ENCODE measurements around the gene MRPL41.
"Not testable (repeated sequence)": the region's sequence is repeated elsewhere in the genome, so short reads cannot be mapped to it uniquely, and the experiment has no call there.

The MRPL41 gene

DNA sequence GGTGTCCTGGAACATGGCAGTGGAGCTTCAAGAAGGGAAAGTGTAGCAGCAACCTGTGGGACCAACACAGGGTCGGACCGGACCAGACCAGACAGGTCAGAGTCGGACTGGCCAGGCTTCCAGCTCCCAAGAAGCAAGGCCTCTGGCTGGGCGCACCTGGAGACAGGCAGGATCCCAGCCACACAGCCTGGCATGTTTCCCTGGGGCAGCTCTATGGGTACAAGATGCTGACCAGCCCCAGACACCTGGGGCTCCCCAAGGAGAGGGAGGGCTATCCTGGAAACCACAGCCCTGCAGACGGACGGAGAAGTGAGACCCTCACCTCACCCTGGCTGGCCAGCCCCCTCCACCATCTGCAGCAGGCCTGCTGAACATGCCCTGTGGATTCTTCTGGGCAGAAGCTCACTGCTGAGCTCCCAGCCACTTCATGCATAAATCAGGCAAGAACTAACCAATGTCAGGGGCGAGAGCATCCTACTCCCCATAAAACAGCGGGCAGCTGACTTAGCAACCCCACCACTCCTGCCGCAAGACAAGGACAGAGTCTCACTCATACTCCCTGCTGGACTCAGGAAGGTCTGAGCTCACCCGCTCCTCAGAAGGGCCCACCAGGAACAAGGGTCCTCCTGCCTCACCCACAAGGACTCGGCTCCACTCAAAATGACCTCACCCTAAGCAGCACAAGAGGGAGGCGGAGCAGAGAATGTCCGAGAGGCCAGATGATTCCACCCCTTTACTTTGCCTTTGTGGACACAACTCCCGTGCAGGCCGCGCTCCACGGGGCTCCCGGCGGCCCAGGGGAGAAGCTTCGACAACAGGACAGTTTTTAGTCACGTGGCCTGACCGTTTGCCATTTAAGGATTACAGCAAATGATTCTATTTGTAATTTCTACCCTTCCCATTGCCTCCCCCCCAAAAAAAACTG, 29.9 kb downstream of the MRPL41 start:
- in situ Hi-C loops (cut with HindIII; ENCODE audit: low sequenced_read_pairs), result loop anchor here (5.0 kb wide), 2 partner anchors 51 to 91 kb away; no protein-coding TSS in a partner anchor

DNA sequence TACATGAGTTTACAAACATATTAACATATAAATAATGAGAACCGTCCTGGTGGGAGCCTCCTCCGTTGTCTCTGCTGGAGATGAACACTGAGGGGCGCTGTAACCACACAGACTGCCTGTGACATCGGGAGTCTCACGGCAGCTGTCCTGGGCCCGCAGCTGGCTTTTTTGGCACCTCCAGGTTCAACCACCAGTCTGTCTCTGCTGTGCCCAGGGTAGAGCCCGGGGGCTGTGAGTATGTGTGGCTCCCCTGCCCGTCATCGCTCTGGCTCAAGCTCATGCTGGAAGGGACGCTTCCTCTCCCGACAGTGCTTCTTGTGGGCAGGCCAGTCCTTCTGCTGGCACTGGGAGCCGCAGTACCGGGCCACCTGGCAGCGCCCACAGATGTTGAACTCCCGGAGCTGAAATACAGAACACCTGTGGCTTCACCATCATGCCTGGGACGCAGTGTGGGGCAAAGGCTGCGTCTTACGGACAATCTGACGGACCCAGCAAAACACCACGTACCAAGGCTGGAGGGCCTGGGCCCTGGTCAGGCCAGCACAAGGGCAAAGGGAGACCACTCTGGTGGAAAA, 30.7 kb downstream of the MRPL41 start:
- in situ Hi-C loops (cut with HindIII; ENCODE audit: low sequenced_read_pairs), result loop anchor here (5.0 kb wide), 2 partner anchors 50 to 90 kb away; no protein-coding TSS in a partner anchor

DNA sequence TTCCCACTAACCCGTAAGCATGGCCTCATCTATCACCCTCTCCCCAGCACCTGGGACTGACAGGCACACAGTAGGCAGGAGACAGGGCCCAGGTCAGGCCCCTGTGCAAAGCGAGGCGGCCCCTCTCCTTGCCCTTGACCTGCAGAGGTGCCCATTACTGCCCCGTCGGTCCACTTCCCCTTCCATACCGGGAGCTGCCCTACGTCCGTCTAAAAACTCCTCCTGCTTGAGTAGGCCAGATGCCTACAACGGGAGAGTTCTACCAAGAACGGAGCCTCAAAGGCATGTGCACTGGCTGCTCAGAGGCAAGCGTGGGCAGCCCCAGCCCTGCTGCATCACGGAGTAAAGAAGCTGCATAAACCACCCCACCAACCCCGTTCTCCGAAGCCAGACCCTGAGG, 31.7 kb downstream of the MRPL41 start:
- in situ Hi-C loops (cut with HindIII; ENCODE audit: low sequenced_read_pairs), result loop anchor here (5.0 kb wide), 2 partner anchors 49 to 89 kb away; no protein-coding TSS in a partner anchor

DNA sequence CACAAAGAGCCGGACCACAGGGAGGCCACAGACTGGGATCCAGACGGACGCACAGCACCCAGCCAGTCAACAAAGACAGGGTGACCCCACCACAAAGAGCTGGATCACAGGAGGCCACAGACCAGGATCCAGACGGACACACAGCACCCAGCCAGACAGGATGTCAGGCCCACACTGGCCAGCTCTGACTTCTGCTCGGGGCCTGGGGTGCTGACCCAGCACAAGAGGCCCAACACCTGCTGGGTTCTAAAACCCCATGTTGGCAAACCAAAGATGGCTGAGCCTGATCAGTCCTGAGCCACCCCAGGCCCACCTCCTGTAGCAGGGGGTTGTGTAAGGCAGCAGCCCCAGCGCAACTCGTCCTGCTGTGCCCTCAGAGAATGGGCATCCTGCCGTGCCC, 32.3 kb downstream of the MRPL41 start:
- in situ Hi-C loops (cut with HindIII; ENCODE audit: low sequenced_read_pairs), result loop anchor here (5.0 kb wide), 2 partner anchors 48 to 88 kb away; no protein-coding TSS in a partner anchor

DNA sequence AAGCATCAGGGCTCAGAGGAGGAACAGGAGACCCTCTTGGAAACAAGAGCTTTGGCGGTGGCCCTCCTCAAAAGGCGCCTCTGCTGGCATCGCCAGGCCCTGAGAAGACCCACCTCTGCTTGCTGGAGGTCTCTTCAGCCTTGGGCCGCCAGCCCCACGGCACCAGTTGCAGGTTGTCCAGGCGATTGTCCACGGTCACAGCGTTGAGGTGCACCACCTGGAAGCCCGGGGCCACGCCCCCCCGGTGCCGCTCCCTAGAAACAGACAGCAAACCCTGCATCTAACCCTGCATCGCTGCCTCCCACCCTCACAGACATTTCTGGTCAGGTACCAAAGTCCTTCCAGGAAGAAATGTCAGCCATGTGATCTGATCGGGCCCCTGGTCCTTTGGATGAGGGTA, 35.2 kb downstream of the MRPL41 start:
- in situ Hi-C loops (cut with HindIII; ENCODE audit: low sequenced_read_pairs), result no loop called here

DNA sequence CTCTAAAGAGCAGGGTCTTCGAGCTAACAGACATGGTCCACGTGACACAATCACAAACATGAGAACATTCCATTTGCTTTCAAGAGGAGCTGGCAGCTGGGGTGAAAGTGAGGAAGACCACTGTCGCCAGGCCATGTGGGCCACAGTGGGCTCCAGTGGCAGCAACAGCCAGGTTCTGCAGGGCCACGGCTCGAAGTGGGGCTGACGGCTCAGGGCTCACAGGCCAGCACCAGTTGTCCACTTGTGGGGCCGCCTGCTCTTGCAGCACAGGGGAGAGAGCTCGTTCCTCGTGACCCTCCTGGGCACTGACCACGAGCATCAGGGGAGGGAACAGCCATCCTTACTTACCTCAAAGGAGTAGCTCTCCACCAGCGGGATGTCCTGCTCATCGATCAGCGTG, 36.6 kb downstream of the MRPL41 start:
- in situ Hi-C loops (cut with HindIII; ENCODE audit: low sequenced_read_pairs), result no loop called here

DNA sequence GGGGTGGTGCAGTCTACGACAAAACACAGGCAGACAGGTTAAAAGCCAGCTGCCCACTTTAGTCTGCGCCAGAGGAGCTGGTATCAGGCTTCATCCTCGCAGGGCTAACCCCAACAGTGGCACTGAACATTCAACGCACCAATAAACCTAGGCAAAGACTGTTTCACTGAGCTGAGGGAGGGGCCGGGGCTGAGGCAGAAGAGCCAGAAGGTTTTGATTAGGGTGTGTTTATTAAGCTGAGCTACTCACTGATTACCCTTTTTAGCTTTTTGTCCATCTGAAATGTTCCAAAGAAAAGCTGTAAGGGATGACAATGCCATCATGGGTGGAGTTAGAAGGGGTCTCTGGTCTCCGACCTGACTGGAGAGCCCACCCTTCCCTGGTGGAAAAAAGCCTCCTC, 37.2 kb downstream of the MRPL41 start:
- in situ Hi-C loops (cut with HindIII; ENCODE audit: low sequenced_read_pairs), result no loop called here

DNA sequence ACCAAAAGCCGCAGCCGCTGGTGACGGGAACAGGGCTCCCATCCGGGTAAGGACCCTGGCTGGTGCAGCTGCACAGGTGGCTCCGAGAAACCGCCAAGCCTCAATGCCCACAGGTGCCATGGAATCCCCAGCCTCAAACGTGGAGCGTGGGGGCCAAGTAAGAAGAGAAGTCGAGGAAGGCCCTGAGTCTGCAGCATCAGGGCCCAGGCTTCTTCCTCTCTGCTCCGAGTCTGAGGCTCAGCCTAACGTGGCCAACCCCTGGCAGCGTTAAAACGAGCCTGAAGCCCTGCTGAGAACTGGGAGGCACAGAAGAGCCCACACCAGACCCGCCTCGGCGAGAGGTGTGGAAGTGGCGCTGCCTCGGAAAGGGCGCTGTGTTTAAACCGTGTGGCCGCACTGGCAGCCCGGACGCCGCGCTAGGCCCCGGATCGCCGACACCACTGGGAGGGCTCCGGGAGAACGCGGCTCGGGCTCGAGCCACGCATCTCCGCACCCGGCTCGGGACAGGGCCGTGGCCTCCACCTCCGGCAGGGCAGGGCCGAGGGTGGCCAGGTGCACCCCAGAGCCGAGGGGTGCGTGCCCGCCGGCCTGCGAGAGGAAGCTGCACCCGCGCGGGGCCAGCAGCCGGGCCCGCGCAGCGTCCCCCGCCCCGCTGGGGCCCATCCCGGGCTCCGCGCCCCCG, 37.9 kb downstream of the MRPL41 start:
- in situ Hi-C loops (cut with HindIII; ENCODE audit: low sequenced_read_pairs), result no loop called here

DNA sequence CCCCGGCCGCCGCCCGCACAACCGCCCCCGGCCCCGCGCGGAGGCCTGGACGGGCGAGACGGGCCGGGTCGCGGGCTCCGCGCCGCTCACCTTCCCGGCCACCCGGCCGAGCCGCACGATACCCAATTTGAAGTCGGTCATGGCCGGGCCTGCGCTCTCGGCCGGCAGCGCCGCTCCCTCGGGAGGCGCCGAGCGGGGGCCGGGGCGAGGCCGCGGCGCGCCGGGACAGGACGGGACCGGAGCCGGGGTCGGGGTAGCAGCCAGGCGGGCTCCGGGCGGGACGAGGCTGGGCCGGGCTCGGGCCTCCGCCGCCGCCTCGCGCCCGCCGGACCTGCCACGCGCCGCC, 38.4 kb downstream of the MRPL41 start:
- in situ Hi-C loops (cut with HindIII; ENCODE audit: low sequenced_read_pairs), result no loop called here

DNA sequence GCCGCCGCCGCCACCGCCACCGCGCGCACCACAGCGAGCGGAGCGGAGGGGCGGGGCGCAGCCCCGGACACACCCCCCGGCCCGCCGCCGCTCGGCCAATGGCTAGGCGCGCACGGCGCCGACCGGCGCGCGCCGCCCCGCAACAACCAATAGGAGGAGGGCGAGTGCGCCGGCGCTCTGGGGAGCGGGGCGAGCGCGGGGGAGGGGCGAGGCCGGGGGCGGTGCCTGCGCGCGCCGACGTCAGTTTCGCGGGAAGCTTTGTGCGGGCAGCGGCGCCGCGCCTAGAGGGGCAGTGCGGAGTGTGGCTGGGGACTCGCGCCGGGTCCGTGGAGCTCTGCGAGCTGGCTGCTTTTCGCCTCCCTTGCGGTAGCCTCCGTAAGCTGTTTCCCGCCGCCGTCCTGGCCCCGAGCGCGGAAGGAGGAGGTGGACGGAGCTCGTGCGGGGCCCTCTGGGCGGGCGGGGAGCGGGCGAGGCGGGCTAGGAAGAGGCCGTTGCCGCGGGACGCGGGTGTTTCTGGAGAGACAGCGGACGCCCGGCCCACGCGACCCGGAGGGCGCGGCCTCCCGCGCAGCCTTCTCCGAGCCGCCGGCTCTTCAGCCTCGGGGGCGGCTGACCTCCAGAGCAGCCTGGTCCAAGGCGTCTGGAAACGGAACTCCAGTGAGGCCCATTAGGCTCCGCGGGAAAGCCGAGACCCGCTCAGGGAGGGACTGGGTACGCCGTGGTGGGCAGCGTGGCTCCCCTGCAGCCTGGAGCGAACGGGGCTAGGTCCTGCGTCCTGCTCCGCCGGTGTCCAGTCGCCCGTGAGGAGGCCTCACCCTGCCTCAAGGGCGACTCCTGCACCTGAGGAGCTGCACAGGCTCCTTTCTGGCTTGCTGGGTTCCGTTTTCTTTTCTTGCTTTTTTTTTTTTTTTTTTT, 39.0 kb downstream of the MRPL41 start, which contains the start of gene ZMYND19:
ZMYND19 (minus strand) TSS at position 44 of the 915 bp plus-strand sequence. CDS start 249 bp downstream, outside the sequence.
- in situ Hi-C loops (cut with HindIII; ENCODE audit: low sequenced_read_pairs), result no loop called here

DNA sequence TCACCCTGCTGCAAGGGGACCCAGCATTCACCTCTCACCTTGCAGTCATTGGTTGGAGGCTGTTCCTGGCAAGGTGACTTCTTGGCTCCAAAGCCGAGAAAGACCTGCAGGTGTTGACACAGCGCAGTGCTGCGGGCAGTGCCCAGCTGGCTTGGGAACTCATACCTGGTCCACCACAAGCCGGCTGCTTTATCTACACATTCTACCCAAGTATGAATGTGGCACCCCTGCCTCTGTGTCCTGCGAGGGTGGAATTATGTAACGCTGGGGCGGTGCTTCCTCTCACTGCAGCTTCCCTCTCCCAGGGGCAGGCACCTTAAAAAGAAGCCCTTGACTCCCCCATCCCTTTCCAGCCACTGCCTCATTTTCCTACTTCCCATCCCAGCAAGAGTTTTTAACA, 41.1 kb downstream of the MRPL41 start:
- in situ Hi-C loops (cut with HindIII; ENCODE audit: low sequenced_read_pairs), result no loop called here

DNA sequence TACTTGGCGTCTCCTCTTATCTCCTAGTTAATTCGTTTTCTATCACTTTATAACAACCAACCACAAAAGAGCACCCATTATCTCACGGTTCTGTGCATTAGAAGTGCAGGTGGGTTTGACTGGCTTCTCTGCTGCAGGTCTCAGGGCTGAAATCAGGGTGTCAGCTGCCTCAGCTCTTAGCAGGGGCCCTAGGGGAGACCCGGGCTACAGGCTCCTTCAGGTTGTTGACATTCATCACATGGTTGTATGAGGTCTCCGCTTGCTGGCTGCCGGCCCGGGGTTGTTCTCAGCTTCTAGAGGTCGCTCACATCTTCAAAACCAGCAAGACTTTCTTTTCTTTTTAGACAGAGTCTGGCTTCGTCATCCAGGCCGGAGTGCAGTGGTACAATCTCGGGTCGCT, 41.5 kb downstream of the MRPL41 start:
- in situ Hi-C loops (cut with HindIII; ENCODE audit: low sequenced_read_pairs), result no loop called here

DNA sequence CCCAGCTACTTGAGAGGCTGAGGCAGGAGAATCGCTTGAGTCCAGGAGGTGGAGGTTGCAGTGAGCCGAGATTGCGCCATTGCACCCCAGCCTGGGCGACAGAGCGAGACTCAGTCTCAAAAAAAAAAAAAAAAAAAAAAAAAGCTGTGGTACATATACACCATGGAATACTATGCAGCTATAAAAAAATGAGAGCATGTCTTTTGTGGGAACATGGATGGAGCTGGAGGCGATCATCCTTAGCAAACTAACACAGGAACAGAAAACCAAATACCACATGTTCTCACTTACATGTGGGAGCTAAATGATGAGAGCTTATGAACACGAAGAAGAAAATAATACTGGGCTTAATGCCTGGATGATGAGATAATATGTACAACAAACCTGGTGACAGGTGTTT, 44.9 kb downstream of the MRPL41 start:
- in situ Hi-C loops (cut with HindIII; ENCODE audit: low sequenced_read_pairs), result not testable (repeated sequence)

DNA sequence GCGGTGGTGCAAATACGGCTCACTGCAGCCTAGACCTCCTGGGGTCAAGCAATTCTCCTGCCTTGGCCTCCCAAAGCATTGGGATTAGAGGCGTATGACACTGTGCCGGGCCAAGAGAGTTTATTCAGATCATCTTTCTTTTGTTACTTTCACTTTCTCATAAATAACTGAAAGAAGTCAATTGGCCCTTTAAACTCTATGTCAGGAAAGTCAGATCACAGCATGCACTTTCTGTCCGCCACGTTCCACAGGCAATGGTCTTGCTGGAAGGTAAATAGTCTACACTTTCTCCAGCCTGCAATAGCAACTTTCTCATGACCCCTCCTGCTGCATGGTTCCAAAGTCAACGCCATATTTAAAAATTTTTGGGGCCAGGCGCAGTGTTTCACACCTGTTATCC, 47.3 kb downstream of the MRPL41 start:
- in situ Hi-C loops (cut with HindIII; ENCODE audit: low sequenced_read_pairs), result no loop called here
